ENCODE data around the gene GCLC. TPM values are rescaled to one million over a fixed set of nuclear protein-coding genes. Genes with fewer than 3 reads are reported as not detected.
"Not testable (repeated sequence)": the region's sequence is repeated elsewhere in the genome, so short reads cannot be mapped to it uniquely, and the experiment has no call there.

The GCLC gene
- polyA plus RNA-seq (ENCODE audit: insufficient read length in 3 of 3) = 10 to 100 TPM; 21.1 to 25.0 (median 24.0) TPM

- peak; percentile 83 to 91 (median 87) for DNase-seq (ENCODE audit: low read depth in 3 of 3, low spot score in 2 of 3)
Observed at GRCh38 chr6:53544470-53545308, at the start of gene GCLC. GCLC (minus strand) TSS chr6:53545101; CDS start chr6:53544645, 456 bp downstream.

DNA sequence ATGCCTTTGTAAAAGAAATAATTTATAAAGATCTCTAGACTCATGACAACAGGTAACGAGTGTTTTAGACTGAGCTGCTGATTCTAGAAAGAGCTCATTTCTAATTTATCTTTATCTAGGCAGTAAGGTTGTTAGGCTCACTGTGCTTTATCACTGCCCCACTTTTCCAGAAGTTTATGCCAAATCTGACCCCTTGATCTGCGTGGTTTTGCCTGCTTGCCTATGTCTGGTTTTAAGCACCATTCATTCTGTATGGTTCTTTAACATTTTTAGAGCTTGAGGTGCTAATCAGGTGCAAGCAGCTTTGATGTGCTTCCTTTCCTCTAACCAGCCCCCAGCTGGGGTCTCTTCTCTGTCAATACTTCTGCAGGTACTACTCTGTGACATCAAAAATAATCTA lies 49.7 kb upstream of the GCLC start:
- DNase-seq (ENCODE audit: low read depth in 3 of 3, low spot score in 2 of 3) = no peak

DNA sequence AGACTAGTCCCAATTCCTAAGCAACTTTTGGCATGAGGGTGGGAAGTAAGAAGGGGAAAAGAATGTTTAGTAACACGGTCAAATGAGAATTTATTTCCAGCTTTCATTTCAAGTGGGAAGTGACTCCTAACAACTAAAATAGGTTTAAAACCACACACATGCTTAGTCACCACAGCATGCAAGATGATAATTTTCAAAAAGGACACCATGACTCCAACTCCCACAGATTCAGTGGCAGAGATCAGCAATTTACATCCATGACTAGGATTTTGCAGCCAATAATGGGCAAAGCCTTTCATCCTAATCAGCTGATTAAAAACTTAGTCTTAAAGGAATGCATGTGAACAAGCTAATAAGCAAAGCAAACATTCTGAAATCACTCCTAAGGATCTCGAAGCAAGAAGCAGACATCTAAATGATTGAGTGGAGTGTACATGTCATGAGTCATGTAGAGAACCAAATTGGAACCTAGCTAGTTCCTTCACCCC lies 48.1 kb upstream of the GCLC start:
- no peak for DNase-seq (ENCODE audit: low read depth in 3 of 3, low spot score in 2 of 3)

DNA sequence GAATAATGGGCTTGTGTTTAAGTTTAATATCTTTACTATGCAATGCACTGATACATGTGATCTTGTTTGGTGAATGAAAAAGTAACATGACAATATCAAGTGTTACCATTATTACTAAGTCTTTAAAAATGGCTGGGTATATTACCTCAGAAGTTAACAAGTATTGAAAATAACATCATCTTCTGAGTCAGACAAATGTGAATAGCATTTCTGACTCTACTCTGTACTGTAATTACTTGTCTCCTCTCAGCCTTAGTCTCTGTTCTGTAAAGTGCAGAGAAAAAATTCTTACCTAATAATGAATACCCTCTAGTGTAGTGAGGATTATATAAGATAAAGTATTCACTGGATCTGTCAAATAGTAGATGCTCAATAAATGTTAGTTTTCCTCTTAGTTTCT lies 47.0 kb upstream of the GCLC start:
- DNase-seq (ENCODE audit: low read depth in 3 of 3, low spot score in 2 of 3) = no peak

- no peak for DNase-seq (ENCODE audit: low read depth in 3 of 3, low spot score in 2 of 3)
Observed at GRCh38 chr6:53588816-53589509, 44.1 kb upstream of the GCLC start.

GRCh38 chr6:53587291-53587690 lies 42.4 kb upstream of the GCLC start:
- DNase-seq (ENCODE audit: low read depth in 3 of 3, low spot score in 2 of 3) = no peak

DNA sequence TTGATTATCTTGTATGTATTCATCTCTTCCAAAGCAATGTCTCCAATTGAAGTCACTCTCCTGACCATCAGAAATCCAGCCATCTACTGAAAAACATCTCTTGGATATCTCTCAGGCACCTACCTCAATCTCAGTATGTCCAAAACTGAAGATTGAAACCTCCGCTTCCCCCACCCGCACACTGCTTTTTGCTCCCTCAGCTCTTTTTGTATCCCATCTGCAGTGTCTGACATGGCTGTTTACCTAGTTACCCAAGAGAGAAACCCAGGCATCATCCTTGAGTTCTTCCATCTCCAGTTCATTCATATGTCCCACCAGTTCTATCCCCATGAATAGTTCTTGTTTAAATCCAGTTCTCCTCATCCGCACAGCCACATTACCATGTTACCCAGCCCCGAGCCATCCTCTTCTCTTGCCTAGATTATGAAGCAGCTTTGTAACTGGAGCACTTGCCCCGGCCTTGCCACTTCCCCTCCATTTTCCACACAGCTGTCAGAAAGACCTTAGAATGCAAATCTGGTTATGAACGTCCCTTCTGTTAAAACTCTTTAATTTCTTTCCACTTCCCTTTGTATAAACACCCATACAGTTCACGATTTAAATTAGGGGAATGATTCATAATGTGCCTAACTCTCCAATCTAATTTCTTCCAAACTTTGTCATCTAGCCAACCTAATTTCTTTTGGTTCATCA lies 40.5 kb upstream of the GCLC start:
- DNase-seq (ENCODE audit: low read depth in 3 of 3, low spot score in 2 of 3) = no peak

DNA sequence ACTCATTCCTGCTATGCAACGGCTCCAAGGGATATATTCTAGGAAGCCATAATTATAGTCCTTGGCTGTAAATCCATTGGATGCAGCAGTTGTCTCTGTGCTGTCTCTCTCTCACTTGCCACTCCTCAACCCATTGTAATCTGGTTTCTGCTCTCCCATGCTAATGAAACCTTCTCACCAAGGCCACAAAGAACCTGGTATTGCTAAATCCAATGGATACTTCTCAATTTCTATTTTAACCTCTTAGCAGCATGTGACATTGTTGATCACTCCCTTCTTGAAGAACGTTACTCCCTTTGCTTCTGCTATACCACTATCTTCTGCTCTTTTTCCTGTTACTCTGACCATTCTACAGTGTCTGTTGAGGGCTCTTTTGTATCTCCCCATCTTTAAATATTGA lies 39.8 kb upstream of the GCLC start:
- DNase-seq (ENCODE audit: low read depth in 3 of 3, low spot score in 2 of 3) = no peak

- DNase-seq (ENCODE audit: low read depth in 3 of 3, low spot score in 2 of 3) = no peak
Observed at GRCh38 chr6:53583451-53583850, 38.5 kb upstream of the GCLC start.

DNA sequence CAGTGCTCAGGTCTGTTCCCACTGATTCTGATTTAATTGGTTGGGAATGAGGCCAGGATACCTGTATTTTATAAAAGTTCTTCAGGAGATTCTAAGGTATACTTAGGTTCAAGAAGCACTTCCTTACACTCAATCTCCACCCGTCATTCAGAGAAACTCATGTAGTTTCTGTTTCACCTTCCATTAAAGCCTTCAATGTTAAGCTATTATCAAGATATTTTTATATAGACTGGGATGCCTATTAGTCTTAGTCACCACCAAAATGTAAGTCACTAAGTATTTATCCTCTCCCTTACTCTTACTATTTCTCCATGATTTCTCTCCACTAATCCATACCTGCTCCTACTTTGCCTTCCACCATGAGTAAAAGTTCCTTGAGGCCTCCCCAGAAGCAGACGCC lies 38.1 kb upstream of the GCLC start:
- no peak for DNase-seq (ENCODE audit: low read depth in 3 of 3, low spot score in 2 of 3)

DNA sequence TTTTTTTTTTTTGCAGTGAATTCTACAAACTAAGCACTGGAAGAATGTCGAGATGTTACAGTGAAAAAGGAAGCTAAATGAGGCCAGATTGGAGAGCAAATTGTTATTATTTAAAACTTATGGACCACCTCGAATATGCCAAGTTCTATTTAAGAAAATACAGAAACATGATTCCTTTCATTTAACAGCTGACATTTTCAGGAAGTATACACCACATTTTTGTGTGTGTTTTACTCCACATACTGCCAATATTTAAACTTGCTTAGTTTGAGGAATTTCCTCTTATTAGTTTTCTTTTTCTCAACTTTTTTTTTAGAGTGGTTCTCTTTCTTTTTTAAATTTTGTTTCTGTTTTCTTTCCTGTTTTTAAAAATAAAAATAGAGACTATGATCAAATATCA lies 37.0 kb upstream of the GCLC start:
- DNase-seq (ENCODE audit: low read depth in 3 of 3, low spot score in 2 of 3) = no peak

GRCh38 chr6:53581173-53581773 lies 36.4 kb upstream of the GCLC start:
- DNase-seq (ENCODE audit: low read depth in 3 of 3, low spot score in 2 of 3) = no peak

- DNase-seq (ENCODE audit: low read depth in 3 of 3, low spot score in 2 of 3) = no peak
Observed at GRCh38 chr6:53579338-53579737, 34.4 kb upstream of the GCLC start.

DNA sequence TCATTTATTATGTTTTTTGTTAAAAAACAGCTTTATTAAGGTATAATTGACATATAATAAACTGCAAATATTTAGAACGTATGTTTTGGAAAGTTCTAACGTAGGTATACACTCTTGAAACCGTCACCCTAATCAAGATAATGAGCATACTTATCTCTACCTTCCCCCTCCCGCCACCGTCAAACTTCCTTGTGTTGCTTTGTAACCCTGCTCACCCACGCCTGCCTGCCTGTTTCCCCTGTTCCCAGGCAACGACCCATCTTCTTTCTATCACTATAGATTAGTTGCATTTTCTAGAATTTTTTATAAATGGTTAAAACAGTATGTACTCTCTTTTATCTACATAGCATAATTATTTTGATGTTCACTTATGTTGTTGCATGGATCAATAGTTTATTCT lies 33.5 kb upstream of the GCLC start:
- no peak for DNase-seq (ENCODE audit: low read depth in 3 of 3, low spot score in 2 of 3)

DNA sequence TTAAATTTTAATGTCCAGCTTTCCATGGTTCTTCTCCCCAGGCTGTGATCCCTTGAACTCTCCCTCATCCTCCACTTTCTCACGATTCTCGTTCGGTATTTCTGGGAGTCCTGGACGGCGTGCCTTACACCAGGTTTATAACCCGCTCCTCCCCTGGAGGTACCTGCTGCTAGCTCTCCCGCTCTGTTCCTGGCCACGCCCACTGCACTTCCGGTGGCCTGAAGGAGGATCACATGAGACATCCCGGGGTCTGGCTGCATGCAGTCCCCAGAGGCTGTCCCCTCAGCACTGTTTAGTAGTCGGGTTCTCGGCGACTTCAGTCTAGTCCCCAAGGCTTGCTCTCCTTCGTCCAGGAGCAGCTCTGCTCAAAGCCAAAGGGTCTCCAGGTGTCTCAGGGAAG lies 28.4 kb upstream of the GCLC start:
- DNase-seq (ENCODE audit: low read depth in 3 of 3, low spot score in 2 of 3) = no peak

DNA sequence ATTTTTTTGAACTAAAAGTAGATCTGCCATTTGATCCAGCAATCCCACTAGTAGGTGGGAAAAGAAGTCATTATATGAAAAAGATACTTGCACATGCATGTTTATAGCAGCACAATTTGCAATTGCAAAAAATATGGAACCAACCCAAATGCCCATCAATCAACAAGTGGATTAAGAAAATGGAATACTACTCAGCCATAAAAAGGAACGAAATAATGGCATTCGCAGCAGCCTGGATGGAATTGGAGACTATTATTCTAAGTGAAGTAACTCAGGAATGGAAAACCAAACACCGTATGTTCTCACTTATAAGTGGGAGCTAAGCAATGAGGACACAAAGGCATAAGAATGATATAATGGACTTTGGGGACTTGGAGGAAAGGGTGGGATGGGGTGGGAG lies 27.5 kb upstream of the GCLC start:
- DNase-seq (ENCODE audit: low read depth in 3 of 3, low spot score in 2 of 3) = not testable (repeated sequence)

DNA sequence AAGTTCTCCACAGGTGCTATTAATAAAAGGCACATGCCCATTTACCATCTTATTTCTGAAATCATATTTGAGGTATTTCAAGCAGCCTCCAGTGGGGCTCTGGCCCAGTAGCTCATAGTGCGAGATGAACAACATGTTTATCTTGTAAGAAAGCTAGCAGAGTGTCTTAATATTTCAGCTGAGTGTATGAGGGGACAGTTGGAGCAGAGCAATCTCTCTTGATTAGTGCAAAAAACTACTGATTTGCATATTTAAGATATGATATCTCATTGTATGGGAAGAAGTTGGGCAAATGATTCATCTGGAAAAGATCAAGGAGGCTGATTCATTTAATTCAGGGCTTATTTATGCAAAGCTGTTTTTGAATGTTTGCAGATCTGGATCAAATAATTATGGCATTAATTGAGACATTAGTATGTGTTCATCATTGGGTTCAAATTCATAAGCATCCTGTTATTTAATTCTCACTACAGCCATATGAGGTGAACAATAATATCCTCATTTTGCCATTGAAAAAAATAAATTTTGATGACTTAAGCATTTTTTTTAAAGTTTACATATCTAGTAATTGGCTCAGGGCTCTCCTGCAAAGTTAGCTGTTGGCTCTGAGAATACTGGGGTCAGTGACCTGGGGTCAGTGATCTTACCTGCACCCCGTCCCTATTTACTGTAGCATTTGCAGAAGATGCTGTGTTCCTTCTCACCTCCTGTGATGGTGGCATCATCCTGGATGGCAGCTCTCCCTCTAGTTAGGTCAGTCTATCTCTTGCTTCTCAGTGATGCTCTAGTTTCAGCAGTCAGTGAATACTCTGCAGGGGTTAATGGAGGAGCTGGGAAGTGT lies 24.1 kb upstream of the GCLC start:
- DNase-seq (ENCODE audit: low read depth in 3 of 3, low spot score in 2 of 3) = no peak

GRCh38 chr6:53567701-53568100 lies 22.8 kb upstream of the GCLC start:
- no peak for DNase-seq (ENCODE audit: low read depth in 3 of 3, low spot score in 2 of 3)

DNA sequence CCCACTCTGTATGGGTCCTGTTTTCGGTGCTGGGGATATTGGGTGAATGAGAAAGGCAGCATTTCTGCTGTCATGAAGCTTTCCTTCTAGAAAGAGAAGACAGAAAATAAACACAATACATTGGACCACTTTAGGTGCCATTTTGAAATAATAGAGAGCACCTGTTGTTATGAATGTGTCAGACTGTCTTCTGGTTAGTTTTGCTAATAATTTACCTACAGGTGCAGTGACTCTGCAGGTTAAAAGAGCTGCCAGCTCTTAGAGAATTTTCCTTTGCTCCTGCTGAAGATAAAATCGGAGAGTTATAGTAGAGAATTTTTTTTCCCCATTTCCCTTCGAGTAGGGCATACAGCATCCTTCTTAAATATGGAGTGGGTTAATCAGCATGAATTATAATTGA lies 21.9 kb upstream of the GCLC start:
- no peak for DNase-seq (ENCODE audit: low read depth in 3 of 3, low spot score in 2 of 3)

GRCh38 chr6:53565886-53566285 lies 21.0 kb upstream of the GCLC start:
- DNase-seq (ENCODE audit: low read depth in 3 of 3, low spot score in 2 of 3) = no peak

All from right renal cortex interstitium (tissue), 3 donors.